HL-60/S4 (cell line): ENCODE results near the gene ERP27.

Experiments used
- in situ Hi-C: fragments of 300-500 bp; cut with MboI; formaldehyde crosslinking; loops from 2 replicates; pipeline ENCODE4 v1.14.3; 2022; ENCODE audit warnings: low sequenced_read_pairs

The ERP27 gene

DNA sequence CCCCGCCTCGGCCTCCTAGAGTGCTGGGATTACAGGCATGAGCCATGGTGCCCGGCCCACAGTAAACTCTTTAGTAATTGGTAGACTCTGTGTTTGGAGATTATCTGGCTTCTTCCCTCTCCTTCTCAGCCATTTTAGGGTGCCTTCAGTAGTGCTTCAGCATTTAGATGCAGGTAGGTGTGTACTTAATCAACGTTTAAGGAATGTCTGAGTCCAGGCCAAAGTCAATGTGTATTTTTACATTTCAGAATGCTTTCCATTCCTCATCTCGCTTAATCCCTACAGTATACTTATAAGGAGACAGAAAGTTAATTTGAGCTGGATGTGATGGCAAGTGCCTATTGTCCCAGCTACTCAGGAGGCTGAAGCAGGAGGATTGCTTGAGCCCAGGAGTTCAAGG is 32.2 kb downstream of the ERP27 start:
- in situ Hi-C loops, result no loop called here

DNA sequence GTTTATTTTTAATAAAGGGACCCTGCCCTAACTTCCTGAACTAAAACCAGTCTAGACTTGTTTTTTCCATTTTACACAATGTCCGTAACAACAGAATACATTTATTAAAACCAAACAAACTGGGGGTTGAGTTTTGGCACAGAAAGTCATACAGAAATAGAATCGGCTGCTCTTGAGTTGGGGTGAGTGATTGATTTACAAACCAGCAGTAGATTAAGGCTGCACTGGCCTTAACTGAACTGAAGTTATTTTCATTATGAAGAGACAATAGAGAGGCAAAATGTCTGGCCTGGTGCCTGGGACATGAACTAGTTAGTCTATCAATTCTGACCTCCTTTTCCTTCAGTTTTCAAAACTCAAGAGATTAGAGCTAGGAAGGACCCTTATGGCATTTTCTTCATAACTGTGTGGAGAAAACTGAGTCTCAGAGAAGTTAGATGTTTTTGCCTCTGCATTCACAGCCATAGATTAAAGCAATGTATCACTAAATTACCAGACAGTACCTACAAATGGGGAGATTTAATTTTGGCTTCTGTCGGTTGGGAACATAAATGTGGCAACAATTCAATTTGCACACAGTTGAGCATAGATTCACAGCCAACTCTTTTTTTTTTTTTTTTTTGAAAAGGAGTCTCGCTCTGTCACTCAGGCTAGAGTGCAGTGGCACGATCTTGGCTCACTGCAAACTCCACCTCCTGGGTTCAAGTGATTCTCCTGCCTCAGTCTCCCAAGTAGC is 32.9 kb downstream of the ERP27 start:
- in situ Hi-C loops, result no loop called here

DNA sequence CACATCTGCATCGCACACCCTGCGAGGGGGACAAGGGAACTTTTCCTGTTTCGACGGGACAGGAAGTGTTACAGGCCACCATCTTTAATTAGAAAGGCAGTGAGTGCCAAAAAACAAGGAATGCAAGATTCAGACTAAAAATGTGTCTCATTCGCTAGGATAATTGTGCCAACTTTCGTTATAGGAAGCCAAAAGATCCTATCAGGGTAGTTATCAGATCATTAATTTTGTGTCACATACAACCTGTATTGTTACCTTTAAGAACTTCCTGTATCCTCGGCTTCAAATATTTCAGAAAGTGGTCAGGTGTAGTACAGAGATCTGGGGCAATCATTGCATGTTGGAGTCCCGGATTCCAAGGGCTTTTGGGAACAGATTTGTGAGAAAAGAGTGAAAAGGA is 33.5 kb downstream of the ERP27 start:
- in situ Hi-C loops, result no loop called here

DNA sequence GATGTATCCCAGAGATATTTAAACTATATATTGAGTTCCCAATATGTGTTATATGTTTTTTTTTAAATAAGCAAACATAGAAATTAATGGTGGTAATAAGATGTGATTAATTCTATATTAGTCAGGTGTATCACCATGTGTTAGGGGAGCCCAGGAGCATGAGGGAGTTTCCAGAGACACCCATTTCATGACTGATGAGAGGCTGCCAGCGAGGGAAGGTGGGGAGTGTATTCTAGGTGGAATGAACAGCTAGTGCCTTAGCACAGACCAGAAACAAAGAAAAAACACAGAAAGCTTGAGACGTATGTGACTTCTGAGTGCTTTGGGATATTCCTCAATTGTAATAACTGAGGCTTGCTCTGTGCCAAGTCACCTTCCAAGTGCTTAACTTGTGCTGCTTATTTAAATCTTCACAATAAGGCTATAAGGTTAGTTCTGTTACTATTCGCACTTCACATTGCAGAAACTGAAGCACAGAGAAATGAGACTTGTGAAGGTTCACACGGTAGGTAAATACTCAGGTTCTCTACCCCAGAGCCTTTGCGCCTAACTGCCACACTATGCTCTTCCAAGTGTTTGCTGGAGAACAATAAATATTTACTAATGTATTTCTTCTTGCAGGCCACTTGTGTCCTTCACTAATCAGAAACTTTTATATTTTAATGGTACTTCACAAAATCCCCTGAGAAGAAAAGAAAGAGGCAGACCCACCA is 34.8 kb downstream of the ERP27 start:
- in situ Hi-C loops, result no loop called here

DNA sequence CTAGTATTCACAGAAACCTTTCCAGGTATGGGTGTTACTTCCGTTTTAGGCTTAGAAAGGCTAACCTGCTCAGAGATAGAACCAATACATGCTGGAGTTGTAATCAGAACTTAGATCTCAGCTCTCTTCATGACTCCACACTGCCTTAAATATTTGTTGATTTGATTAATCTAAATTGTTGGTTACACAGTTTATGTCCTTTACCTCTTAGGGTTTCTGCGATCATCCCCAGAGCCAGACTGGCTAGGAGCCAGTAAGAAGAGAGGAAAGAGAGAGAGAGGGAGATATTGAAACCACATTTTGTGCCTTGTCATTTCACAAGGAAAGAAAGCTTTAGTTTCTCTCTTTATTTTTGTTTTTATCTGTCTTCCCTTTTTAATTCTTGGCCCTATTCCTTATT is 35.9 kb downstream of the ERP27 start:
- in situ Hi-C loops, result no loop called here

DNA sequence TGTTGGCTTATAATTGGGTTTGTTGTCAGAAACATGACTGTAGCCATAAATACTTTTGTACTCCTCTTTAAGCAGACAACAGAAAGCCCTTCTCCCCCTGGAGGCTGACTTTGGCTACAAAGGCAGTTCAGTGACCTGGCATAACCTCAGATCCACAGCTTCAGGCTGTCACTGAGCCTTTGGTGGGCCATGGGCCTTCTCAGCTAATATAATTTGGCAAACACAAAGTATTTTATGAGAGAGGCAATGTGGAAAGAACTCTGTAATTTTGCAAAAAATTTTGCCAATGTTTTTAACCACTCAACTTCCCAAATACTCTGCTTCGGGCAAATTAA is 37.1 kb downstream of the ERP27 start:
- in situ Hi-C loops, result no loop called here

DNA sequence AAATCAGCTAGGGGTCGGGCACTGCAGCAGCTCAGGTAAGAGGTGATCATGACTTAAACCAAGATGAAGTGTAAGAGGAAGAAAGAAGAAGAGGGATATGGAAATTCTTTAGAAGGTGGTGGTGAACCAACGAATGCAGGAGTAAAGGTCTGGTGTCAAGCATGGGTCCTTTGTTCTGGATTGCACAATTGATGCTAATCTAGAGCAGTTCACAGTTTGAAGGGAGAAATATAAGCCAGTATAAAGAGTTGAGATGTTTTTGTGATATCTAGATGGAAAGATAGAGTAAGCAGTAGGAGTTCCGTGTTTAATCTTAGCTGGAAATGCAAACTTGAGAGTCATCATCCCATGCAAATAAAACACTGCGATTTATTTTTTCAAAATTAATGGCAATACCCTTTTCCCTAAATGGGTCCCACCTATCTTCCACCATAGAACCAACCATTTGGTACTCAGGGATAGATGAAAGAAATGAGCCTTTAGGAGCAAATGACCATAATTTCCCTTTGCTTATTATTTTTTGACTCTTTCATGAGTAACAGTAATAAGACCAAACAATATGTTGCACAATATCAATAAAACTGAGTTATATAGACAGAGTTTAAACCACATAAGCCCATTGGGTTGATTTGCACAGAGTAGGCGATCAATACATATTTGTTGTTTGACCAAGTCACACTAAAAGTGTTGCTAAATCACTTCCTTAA is 37.7 kb downstream of the ERP27 start:
- in situ Hi-C loops, result no loop called here

DNA sequence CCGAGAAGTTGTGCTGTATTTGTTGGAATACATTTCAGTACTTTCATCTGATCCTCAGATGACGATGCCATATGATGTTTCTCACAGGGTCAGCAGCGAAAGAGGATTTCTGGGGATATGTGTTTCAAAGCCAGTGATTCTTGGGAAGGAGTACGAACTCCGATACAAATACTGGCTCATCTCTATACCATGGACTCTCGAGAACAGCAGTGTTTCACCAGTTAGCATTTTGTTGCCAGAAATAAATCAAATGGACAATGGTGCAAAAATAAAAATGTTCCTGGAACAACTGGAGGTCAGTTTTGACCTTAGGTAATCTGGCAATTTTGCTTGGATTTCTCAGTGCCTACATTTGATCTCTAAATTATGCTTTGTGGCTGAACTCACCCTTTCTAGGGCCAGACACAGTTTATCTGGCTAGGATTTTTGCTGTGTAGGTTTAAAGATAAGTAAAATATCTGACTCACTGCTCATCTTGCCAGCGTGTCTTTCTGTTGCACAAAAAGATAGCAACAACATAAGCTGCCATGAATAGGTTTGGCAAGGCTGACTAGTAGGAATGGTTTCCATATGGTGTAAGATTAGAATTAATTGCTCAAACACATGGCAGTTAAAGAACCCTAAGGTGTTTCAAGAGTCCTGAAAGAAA is 41.7 kb downstream of the ERP27 start:
- in situ Hi-C loops, result no loop called here

DNA sequence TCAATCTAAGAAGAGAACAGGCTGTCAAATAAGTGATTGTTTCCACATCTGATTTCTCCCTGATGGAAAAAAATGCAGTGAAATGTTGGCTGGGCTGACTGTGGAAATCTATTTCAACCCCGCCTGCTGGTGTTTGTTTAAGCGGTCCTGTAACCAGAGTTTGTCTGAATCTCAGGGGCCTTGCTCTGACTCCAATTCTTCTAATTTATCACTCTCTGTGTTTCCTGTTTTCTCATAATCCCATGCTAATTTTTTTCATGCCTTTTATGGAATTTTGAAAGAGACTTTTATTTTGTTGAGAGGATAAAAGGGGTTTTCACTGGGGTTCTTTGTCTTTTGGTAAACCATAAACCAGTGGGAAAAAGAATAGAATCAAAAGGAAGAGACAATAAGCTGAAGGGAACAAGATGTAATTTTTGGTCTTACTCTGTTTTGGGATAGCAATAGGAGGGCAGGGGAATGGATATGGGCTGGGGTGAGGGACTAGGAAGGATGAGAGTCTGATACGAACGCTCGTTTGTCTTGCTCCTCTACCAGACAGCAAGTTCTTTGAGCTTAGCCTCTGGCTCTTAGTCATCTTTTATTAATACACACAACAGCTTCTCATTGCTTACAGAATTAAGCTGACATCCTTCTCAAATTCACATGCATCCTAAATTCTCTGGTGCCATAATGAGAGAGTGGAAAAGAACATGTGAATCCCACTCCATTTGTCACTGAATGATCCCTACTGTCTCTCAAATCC is 44.7 kb downstream of the ERP27 start:
- in situ Hi-C loops, result no loop called here

DNA sequence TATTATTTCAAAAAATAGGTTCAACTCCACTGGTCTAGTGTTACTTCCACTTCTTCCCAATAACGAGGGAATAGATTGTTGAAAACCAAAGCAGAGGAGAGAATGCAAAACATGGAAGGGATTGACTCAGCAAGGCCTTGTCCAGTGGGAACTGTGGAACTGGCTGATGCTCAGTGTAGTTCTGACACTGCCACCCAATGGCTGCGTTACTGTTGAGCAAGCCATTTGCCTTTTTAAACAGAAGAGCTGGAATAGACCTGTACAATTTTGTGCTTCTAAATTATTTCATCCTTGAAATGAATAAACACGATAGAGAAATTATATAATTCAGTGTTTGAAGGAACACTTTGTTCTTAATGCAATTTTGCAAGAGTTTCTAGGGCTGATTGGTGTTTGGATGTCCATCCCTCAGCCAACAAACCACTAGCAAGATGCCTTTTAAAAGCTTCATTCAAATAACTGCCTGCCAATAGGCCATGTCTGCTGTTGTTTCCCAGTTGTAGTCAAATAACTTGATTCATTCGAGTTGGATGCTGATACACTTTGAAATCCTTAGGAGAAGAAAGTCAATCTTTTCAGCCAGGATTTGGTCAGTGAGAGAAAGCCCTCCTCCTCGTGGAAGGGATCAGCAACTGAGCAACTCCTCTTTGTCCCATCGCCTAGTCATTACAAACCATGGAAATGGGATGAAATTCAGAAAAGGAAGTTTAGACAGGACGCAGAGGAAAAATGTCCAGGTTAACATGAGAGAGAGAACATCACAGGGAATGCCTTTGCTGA is 45.4 kb downstream of the ERP27 start:
- in situ Hi-C loops, result no loop called here

DNA sequence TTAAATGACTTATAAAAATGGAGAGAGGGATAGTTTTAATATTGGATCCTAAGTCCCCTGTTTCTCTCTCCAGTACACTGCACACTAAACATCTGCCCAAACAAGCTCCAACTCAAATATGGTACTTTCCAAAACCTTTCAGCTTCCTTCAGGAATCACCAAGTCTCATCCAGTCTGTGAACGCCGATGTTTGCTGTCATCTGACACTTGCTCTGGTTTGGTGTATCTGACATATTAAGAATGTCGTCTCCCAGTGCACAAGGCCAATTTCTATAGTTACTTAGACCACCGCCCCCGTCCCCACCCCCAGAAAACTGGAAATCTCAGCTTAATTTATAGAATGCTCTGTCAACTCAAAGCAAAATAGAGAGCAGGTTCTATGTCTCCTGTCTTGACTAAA is 47.6 kb downstream of the ERP27 start:
- in situ Hi-C loops, result no loop called here

DNA sequence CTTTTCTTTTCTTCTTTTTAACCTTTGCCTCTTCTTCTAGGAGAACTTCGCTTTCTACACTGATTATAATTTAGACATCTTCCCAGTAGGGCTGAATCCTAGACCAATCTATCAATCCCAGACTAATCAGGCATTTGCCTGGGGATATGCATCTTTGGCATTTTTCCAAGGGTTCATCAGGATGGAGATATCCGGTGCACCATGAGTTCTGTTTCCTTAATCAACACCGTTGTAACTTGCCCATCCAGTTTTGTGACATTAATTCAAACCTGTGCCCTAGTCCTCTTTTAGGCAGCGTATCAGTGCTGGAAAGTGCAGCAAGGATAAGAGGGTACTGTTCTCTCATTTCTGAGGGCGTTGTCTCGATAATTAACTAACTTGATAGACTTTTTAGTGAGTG is 52.1 kb downstream of the ERP27 start:
- in situ Hi-C loops, result no loop called here

DNA sequence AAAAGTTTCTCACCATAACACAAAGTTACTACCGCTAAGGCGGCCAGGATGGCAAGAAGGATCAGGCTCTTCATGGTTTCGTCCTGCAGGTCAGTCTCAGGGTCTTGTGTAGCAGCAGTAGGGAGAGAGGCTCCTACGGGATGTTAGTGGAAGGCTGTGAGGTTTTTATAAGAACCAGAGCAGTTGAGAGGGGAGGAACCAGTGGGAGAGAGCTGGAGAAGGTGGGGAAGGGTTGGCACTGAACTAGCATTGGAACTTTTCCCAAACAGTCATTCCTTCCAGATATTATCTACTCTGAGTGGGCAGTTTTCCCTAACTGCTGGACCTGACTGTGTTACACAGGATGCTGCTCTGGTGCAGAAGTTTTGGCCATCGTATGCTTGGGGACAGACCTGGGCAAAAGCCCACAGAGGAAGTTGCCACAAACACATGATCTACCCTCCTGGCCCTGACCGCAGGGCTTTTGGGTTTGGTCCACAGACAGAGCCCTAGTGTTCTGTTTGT is 52.6 kb downstream of the ERP27 start, which contains the start of gene MGP:
TSS of gene MGP (minus strand) at position 137 of the 504 bp plus-strand sequence. CDS start at position 74, 63 bp downstream.
- in situ Hi-C loops, result no loop called here

DNA sequence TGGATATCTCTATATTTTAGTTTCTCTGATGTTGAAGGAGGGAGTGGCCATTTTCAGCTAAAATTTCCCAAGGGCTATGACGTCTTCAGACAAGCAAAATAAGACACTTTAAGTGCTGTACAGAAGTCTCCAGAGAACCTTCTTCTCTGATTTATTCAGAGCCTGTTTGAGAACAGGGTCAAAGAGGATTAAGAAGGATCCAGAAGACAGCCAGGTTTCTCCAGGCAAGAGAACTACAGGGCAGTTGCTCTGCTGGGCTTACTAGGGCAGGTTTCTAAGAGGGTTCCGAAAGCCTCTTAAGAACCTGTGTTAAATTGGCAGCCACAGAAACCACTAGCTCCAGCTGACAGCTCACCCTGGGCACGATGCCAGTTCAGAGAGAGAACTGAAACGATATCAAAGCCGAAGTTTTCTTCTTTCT is 53.9 kb downstream of the ERP27 start:
- in situ Hi-C loops, result no loop called here

DNA sequence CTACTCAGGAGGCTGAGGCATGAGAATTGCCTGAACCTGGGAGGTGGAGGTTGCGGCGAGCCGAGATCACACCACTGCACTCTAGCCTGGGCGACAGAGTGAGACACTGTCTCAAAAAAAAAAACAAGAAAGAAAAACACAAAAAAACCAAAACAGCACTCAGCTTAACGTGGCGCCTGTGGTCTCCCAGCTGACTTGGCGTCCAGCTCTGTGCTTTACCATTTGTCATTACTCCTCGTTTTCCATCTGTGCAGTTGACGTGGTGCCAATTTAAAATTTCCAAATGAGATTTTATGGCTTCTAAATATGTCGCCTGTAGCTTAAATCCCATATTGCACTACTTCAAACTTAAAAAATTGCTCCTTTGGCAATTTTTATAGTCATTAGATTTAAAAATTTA is 54.7 kb downstream of the ERP27 start:
- in situ Hi-C loops, result no loop called here

DNA sequence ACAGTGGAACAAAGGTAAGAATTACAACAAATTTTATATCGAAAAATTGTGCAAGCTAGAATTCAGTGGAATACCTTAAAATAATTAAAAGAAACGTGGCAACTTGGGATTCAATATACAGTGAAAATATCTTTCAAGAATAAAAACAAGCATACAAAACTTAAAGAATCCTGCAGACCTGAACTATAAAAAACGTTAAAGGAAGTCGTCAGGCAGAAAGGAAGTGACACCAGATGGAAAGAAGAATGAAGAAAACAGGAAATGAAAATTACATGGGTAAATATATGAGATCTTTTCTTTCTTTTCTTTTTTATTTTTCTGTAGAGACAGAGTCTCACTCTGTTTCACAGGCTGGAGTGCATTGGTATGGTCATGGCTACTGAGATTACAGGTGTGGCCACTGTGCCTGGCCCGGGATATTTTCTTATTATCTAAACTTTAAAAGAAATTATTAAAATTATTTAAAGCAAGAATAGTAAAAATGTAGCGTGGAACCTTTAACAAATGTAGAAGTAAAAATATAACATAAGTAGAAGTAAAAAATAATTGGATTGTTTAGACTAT is 57.4 kb downstream of the ERP27 start:
- in situ Hi-C loops, result no loop called here

DNA sequence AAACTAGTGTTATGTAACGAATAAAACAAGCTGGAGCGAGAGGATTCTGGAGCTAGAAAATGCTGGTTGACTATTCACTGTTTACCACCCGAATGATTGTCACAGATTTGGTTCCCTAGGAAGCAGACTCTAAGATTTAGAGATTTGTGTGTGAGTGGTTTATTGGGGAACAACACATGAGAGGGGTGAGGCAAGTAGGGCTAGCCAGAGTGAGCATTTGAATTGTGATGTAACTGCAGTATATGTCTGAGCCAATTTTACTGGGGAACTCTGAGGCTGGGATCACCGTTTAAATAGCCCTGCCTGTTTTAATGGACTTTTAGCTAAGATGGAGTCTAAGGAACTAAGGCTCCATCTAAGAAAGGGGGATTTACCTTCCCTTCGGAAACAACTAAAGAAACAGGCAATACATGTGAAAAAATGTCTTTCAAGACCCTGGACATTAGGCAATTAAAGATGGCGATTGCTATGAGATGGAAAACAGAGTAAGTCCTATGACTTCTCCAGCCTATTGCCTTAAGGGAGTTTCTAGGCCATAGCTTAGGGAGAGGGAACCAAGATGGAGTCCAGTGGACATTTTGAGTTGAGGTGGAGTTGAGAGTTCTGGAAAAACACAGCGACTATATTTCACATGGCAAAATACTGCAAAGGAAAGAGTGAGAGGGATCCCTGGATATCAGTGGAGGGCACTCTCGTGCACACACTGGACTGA is 59.0 kb downstream of the ERP27 start:
- in situ Hi-C loops, result no loop called here

DNA sequence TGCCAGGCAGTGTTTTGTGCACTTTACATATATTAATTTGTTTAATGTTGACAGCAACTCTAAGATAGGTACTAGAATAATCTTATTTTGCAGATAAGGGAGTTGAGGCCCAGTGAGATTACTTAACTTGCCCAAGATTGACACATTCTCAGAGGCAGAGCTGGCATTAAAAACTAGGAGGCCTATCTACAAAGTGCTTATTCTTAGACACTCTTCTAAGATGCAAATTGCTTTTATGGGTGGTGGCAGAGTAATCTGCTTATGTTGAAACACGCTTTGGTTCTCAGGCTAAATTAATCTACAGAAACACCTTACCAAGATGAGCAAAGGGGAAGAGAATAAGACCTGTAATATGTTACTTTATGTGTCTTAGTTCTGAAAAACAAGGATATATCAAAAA is 59.8 kb downstream of the ERP27 start:
- in situ Hi-C loops, result no loop called here

DNA sequence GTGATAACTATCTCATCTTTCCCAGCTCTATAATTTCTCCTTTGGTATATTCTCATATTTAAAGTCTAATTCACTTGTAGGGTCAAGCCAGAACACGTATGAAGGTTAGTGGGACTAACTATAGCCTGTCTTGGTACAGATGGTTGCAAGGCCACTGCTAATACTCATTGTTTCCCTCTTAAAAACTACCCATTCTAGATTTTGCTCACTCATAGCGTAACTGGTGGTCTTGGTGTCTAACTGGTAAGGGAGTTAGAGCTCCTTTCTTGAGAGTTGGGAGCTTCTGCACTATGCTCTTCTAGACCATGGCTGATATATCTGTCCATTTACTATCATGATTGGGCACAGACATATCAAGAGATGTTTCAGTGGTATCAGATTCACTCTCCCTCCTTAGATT is 61.5 kb downstream of the ERP27 start:
- in situ Hi-C loops, result no loop called here
